Naive B cell (primary cell): Measurements from ENCODE around the gene TPT1. TPM values are rescaled to one million over a fixed set of nuclear protein-coding genes. Genes with fewer than 3 reads are reported as not detected.

Source experiments
- ATAC-seq, 2 donors: fragments of 150-1000 bp; cut with Tn5 transposase; 2 replicates each; pipeline ENCODE4 v1.10.0; 2021; ENCODE audit warnings: low read depth in 2 of 2, mild to moderate bottlenecking in 2 of 2, moderate library complexity in 2 of 2
- DNase-seq: peaks from one replicate; pipeline ENCODE4 v3.0.0; 2022
- H3K27ac Mint-ChIP-seq, 6 donors: one replicate each; pipeline ENCODE4 v1.8.0; 2020 to 2022; ENCODE audit warnings: mild to moderate bottlenecking in 6 of 6, mixed read lengths in 6 of 6, moderate library complexity in 5 of 6, inconsistent platforms in 2 of 6
- H3K27me3 Mint-ChIP-seq, 3 donors: one replicate each; pipeline ENCODE4 v1.8.0; 2021 to 2022; ENCODE audit warnings: mixed read lengths in 3 of 3, mild to moderate bottlenecking in 1 of 3
- H3K36me3 Mint-ChIP-seq, 2 donors: one replicate each; pipeline ENCODE4 v1.8.0; 2020 to 2022; ENCODE audit warnings: mixed read lengths in 2 of 2, inconsistent platforms in 1 of 2, mild to moderate bottlenecking in 1 of 2
- H3K4me1 Mint-ChIP-seq, 3 donors: one replicate each; pipeline ENCODE4 v1.8.0; 2020 to 2022; ENCODE audit warnings: mixed read lengths in 3 of 3, inconsistent platforms in 1 of 3, mild to moderate bottlenecking in 1 of 3, moderate library complexity in 1 of 3
- H3K4me3 Mint-ChIP-seq, 8 donors: one replicate each; pipeline ENCODE4 v1.8.0; 2020 to 2022; ENCODE audit warnings: mild to moderate bottlenecking in 8 of 8, mixed read lengths in 8 of 8, moderate library complexity in 8 of 8, inconsistent platforms in 2 of 8
- H3K9me3 Mint-ChIP-seq, 7 donors: one replicate each; pipeline ENCODE4 v1.8.0; 2020 to 2022; ENCODE audit warnings: mixed read lengths in 7 of 7, mild to moderate bottlenecking in 5 of 7, inconsistent platforms in 2 of 7, moderate library complexity in 1 of 7
- polyA plus RNA-seq, 6 donors: library from polyadenylated mRNA; unstranded; fragments of 300-500 nt; fragmentation: Illumina TruSeq; gene quantifications; one replicate each; pipeline ENCODE4 v1.2.3, GENCODE V29; 2021; ENCODE audit warnings: low read depth in 6 of 6

The TPT1 gene
- polyA plus RNA-seq, 6 donors from 2014 or later: 1,189 to 2,468 (median 2,211) TPM

DNA sequence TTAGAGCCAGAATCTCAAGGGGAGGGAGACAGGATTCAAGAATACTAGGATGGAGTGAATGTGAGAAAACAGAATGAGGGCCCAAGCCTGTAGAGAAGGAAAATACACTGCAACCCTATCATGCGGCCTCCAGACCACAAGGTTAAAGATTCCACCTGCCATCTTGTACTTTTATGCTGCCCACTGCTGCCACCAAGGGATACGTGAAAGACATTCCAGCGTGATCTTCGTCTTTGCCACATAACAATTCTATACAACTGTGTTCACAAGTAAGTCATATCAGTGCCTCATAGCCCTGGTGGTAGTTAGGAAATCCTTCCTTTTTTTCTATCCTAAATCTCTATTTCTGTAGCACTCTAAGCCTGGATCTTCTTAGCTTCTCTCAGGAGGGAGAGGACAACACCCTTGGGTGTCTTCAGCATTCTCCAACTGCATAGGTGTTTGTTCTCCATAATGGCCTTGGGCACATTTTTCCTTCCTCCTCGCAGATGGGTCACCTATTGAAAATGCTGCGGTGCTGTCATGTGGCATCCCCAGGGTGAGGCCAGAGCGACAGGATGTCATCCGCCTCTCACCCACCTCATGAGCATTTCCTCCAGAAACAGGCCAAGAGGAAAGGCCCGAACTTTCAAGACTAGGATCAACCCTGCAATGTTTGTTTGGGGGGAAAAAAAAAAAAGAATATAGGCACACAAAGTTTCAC lies 13.6 kb downstream of the TPT1 start:
- ATAC-seq (no peak), DNase-seq (no peak)
- H3K9me3 Mint-ChIP-seq: peaks cover 0 to 2% (median 0%) of the 10 kb centered on the region in 7 donors
- H3K36me3 Mint-ChIP-seq: no peaks in the 10 kb centered on the region
- H3K4me1 Mint-ChIP-seq: peaks cover 9 to 31% (median 20%) of the 10 kb centered on the region in 3 donors
- peak overlapping the region in 1 of 8 donors; percentile 12 for H3K4me3 Mint-ChIP-seq
- no peaks in the 10 kb centered on the region for H3K27me3 Mint-ChIP-seq
- peak overlapping the region in 1 of 6 donors; percentile 74 for H3K27ac Mint-ChIP-seq

DNA sequence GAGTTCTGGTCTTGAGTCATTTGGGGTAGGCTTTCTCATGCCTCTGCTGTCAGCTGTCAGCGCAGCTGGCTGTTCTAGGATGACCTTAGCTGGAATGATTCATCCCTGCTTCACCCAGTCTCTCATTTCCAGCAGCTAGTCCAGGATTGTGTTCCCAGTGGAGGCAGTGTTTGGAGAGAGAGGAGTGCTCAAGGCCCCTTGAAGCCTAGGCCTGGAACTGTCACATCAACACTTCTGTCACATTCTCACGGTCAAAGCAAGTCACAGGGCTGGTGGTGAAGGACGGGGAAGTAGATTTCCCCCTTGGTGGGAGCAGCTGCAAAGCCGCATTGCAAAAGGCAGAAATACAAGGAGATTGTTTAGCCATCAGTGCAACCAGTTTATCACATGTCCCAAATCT lies 15.2 kb downstream of the TPT1 start:
- DNase-seq (no peak), ATAC-seq (no peak)
- Mint-ChIP-seq H3K9me3 (peaks cover 0 to 2% (median 0%) of the 10 kb centered on the region in 7 donors), H3K4me1 (peaks cover 5 to 25% (median 16%) of the 10 kb centered on the region in 3 donors), H3K27me3 (no peaks in the 10 kb centered on the region), H3K4me3 (no peak overlapping the region), H3K36me3 (no peaks in the 10 kb centered on the region), H3K27ac (no peak overlapping the region)

DNA sequence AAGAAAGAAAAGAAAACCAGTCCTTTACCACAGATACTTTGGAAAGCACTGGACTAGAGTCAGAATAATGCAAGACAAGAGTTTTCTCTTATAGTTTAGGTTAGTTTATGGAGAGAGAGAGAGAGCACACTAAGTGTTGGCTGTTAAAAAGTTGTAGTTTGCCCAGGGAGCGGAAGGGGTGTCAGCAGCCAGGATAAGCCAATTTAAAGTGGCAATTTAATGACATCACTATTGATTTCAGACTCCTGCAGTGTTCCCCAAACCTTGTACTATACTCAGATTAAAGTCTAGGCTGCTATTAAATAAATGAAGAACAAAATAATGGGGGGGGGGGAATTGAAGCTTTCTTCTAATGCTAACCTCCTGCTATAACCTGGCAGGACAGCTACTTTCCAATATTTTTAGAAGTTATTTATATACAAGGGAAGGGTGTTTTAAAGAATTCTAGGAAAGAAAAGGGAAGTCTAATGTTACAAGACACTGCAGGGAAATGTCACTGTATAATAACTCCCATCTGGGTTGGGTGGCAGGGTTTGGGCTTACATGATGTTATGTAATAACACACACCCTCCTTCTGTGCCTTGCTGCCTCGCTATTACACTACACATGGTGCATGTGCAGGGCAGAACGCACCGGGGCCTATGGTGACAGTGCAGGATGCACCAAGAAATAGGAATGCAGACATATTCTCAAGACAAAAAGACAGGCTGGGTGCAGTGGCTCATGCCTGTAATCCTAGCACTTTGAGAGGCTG lies 19.9 kb downstream of the TPT1 start:
- ATAC-seq (no peak), DNase-seq (no peak)
- H3K27ac Mint-ChIP-seq: no peak overlapping the region
- no peaks in the 10 kb centered on the region for H3K27me3 Mint-ChIP-seq
- H3K9me3 Mint-ChIP-seq: no peaks in the 10 kb centered on the region
- no peak overlapping the region for H3K4me3 Mint-ChIP-seq
- no peaks in the 10 kb centered on the region for H3K36me3 Mint-ChIP-seq
- H3K4me1 Mint-ChIP-seq: peaks cover 7 to 10% (median 8%) of the 10 kb centered on the region in 3 donors

DNA sequence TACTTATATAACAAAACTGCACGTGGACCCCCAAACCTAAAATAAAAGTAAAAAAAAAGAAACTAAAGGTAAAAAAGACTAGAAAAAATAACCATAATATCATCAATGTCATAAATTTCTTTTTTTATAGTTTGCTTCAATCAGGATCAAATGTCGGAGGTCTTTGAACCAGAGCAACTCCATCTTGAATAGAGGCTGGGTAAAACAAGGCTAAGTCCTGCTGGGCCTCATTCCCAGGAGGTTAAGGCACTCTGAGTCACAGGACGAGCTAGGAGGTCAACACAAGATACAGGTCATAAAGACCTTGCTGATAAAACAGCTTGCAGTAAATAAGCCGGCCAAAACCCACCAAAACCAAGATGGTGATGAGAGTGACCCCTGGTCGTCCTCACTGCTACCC lies 24.0 kb downstream of the TPT1 start:
- no peak overlapping the region for H3K4me3 Mint-ChIP-seq
- no peak overlapping the region for H3K27ac Mint-ChIP-seq
- peaks cover 0 to under 1% (median 0%) of the 10 kb centered on the region in 3 donors for H3K27me3 Mint-ChIP-seq
- no peaks in the 10 kb centered on the region for H3K9me3 Mint-ChIP-seq
- H3K4me1 Mint-ChIP-seq: peaks cover 5 to 8% (median 7%) of the 10 kb centered on the region in 3 donors
- ATAC-seq: no peak
- DNase-seq: no peak
- H3K36me3 Mint-ChIP-seq: no peaks in the 10 kb centered on the region

DNA sequence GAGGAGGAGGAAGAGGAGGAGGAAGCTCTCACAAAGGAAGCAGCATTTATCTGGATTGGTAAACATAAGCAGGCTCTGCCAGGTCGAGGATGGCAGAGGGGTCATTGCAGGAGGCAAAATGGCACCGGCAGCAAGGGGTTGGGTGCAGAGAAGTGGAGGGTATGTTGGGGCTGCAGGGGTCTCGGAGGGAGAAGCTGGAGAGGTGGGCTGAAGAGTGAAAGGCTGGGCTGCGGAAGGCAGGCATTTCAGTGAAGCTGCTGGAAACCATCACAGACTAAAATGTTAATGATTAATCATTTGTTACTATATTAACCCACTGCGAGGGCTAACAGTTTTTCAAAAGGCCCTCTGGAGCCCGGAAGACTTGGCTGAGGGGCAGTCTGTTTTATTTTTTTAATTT lies 24.6 kb downstream of the TPT1 start:
- ATAC-seq: no peak
- no peak for DNase-seq
- Mint-ChIP-seq H3K36me3 (no peaks in the 10 kb centered on the region), H3K4me3 (no peak overlapping the region), H3K27ac (no peak overlapping the region), H3K9me3 (no peaks in the 10 kb centered on the region), H3K4me1 (peaks cover 8 to 11% (median 9%) of the 10 kb centered on the region in 3 donors), H3K27me3 (peaks cover 0 to 6% (median 3%) of the 10 kb centered on the region in 3 donors)

DNA sequence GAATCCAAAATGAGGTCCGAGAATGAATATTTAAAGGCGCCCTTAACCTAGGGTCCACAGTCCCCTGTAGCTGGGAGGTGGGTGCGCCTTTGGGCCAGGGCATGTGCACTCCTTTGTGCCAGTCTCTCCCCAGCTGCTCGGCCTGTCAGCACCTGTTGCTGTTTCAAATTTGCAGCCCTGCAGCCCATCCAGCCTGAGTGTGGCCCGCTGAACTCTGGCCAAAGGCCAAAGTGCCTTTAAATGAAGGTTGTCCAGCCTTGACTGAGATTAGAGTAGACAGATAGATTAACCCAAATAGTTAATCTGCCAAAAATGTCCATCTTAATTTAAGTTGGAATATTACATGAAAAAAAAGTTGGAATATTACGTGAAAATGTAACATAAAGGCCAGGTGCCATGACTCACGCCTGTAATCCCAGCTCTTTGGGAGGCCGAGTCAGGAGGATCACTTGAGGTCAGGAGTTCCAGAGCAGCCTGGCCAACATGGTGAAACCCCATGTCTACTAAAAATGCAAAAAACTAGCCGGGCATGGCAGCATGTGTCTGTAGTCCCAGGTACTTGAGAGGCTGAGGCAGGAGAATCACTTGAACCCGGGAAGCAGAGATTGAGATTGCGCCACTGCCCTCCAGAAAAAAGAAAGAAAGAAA lies 25.3 kb downstream of the TPT1 start:
- Mint-ChIP-seq H3K4me1 (peaks cover 15 to 18% (median 15%) of the 10 kb centered on the region in 3 donors), H3K27me3 (peaks cover 0 to 13% (median 10%) of the 10 kb centered on the region in 3 donors), H3K27ac (peak overlapping the region in 1 of 6 donors; percentile 53), H3K9me3 (no peaks in the 10 kb centered on the region), H3K36me3 (no peaks in the 10 kb centered on the region), H3K4me3 (peak overlapping the region in 1 of 8 donors; percentile 57)
- ATAC-seq: no peak
- DNase-seq: no peak

DNA sequence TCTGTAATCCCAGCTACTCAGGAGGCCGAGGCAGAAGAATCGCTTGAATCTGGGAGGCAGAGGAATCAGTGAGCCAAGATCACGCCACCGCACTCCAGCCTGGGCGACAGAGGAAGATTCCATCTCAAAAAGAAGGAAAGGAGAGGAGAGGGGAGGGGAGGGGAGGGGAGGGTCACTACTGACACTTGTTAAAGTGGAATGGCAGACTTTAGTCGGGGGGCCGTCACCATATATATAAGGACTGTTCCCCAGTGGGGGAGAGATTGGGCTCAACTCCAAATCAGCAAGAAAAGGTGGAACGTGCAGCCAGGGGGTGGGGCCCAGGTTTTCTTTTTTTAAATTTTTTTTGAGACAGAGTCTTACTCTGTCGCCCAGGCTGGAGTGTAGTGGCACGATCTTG lies 26.2 kb downstream of the TPT1 start:
- no peaks in the 10 kb centered on the region for H3K36me3 Mint-ChIP-seq
- H3K4me3 Mint-ChIP-seq: no peak overlapping the region
- DNase-seq: no peak
- peaks cover 0 to 18% (median 10%) of the 10 kb centered on the region in 3 donors for H3K27me3 Mint-ChIP-seq
- H3K4me1 Mint-ChIP-seq: peaks cover 15 to 16% (median 16%) of the 10 kb centered on the region in 3 donors
- ATAC-seq: no peak
- H3K9me3 Mint-ChIP-seq: no peaks in the 10 kb centered on the region
- H3K27ac Mint-ChIP-seq: peak overlapping the region in 1 of 6 donors; percentile 62

DNA sequence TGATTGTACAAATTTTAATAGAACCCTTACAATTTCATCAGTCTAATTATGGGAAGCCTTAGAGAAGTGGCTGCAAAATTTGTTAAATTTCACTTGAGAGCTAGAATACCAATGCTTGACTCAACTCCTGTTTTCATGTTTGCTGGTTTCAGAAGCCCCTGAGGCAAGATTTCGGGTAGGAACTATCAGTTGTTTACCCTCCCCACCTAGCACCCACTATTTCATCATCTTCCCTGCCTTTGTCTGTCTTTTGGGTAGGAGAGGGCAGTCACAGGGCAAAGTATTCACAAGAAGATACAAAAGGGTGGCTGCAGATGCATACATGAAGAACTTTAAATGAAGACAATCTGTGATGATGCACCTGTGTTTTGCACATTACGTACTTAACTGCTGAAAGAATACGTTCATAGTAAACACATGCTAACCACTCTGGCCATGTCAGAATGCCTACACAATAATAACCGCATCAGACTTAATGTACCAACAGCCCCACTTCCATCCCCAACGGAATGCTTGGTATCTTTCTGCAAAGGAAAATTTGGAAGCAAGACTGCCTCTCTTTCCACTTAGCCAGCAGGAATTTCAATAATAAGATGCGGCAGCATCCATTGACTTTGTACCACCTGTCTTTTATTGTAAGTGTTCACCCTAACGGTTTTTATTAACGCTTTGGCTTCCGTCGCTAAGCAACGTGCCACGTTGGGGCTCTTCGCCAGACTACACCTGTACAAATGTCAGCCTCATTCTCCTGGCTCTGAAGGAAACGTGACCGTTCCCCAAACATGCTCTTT lies 30.4 kb downstream of the TPT1 start:
- Mint-ChIP-seq H3K4me1 (peaks cover 16 to 17% (median 16%) of the 10 kb centered on the region in 3 donors), H3K36me3 (no peaks in the 10 kb centered on the region), H3K9me3 (no peaks in the 10 kb centered on the region), H3K27ac (peak overlapping the region in 3 of 6 donors; percentile 8 to 62 (median 23)), H3K4me3 (peak overlapping the region; percentile 78 to 94 (median 87)), H3K27me3 (peaks cover 0 to 31% (median 23%) of the 10 kb centered on the region in 3 donors)
- ATAC-seq: no peak
- no peak for DNase-seq

DNA sequence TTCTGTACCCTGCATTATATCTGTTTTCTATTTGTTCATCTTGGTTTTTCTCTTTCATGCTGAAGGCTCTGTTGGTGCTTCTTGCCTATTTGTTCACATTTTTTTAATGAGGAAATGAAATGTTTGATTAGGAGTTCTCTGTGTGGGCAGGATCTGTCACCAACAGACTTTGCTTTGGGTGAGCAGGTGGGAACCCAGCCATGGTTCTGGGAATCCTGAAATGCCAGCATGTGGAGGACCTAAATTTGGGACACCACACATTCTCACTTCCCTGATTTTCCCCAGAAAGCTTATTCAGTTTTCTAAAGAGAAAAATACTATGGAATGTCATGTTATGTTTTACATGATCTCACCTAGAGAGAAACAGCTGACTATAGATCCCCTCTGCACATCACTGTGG lies 34.0 kb downstream of the TPT1 start:
- H3K4me1 Mint-ChIP-seq: peaks cover 16 to 17% (median 16%) of the 10 kb centered on the region in 3 donors
- DNase-seq (no peak), ATAC-seq (no peak)
- H3K27me3 Mint-ChIP-seq: peaks cover 10 to 30% (median 28%) of the 10 kb centered on the region in 3 donors
- peak overlapping the region in 1 of 6 donors; percentile 60 for H3K27ac Mint-ChIP-seq
- no peaks in the 10 kb centered on the region for H3K36me3 Mint-ChIP-seq
- H3K4me3 Mint-ChIP-seq: no peak overlapping the region
- H3K9me3 Mint-ChIP-seq: no peaks in the 10 kb centered on the region

DNA sequence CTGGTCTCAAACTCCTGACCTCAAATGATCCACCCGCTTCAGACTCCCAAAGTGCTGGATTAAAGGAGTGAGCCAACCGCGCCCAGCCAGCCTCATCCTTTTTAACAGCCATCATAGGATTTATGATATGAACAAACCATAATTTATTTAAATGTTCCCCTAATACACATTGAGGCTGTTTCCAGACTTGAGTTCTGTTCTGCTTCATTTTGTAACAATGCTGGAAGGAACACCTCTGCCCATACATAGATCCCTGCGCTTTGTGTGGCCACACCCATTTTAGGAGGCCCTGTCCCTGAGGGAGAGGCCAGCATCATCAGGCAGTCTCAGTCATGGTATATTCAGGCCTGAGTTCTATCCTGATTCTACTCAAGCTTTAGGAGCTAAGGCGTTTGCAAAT lies 35.9 kb downstream of the TPT1 start:
- Mint-ChIP-seq H3K4me3 (no peak overlapping the region), H3K27ac (no peak overlapping the region)
- no peak for ATAC-seq

DNA sequence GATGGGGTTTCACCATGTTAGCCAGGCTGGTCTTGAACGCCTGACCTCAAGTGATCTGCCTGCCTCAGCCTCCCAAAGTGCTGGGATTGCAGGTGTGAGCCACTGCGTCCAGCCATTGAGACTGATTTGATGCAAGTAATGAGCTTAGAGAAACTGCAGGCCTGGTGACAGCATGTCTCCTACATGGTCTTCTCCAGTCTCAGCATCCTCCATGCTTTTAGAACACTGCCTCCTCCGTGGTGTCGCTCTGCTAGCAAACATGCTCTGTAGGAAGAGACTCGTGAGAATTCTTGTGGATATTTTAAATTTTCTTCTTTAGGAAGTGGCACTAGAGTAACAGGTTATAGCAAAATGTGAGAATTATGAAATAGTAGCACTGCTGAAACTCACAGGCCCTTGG lies 37.1 kb downstream of the TPT1 start:
- DNase-seq: no peak
- no peak for ATAC-seq
- no peaks in the 10 kb centered on the region for H3K4me1 Mint-ChIP-seq
- no peaks in the 10 kb centered on the region for H3K36me3 Mint-ChIP-seq
- no peaks in the 10 kb centered on the region for H3K9me3 Mint-ChIP-seq
- H3K27ac Mint-ChIP-seq: peak overlapping the region in 1 of 6 donors; percentile 81
- peaks cover 8 to 12% (median 10%) of the 10 kb centered on the region in 3 donors for H3K27me3 Mint-ChIP-seq
- no peak overlapping the region for H3K4me3 Mint-ChIP-seq

More for the DNA sequence above, 35.9 kb downstream of the TPT1 start:
- DNase-seq: no peak
- Mint-ChIP-seq H3K27me3 (peaks cover 10 to 19% (median 14%) of the 10 kb centered on the region in 3 donors), H3K9me3 (no peaks in the 10 kb centered on the region), H3K4me1 (peaks cover 0 to 7% (median 3%) of the 10 kb centered on the region in 3 donors), H3K36me3 (no peaks in the 10 kb centered on the region)

DNA sequence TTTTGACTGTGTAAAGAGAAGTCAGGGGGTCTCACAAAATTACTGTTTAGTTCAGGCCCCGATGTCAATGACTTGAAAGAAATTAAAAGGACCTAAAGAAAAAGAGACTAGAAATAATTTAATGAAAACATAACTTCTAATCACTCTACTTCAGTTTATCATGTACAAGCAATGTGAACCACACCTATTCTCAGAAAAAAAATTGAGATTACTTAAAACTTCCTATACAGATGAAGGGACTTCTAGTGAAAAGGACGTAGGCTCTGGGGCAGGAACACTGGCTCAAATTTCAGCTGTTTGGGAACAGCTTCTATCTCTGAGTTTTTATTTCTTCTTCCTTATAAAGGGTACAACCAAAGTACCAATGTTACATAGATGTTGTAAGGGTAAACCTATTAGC lies 38.0 kb downstream of the TPT1 start:
- Mint-ChIP-seq H3K4me1 (peaks cover under 1 to 7% (median 5%) of the 10 kb centered on the region in 3 donors), H3K27ac (no peak overlapping the region), H3K9me3 (no peaks in the 10 kb centered on the region), H3K27me3 (peaks cover 8 to 12% (median 10%) of the 10 kb centered on the region in 3 donors), H3K36me3 (no peaks in the 10 kb centered on the region), H3K4me3 (no peak overlapping the region)
- no peak for ATAC-seq
- no peak for DNase-seq

DNA sequence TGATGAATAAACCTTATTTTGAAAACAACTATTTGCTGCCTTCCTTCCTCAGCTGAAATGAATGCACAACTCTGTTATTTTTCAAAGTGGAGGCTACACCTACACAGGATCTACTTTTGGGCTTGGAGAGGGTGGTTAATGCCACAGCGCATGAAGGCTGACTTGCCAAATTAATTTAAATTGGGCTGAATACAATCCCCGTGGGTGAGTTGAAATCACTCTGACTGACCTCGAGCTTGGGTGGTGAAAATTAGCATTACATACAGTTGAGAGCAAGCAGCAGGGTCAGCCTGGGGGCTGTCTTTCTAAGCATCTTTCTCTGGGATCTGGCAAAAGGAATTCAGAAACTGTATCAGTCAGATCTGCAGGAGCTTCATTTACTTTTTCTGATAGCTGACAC lies 38.5 kb downstream of the TPT1 start:
- no peaks in the 10 kb centered on the region for H3K36me3 Mint-ChIP-seq
- H3K4me1 Mint-ChIP-seq: peaks cover 6 to 11% (median 10%) of the 10 kb centered on the region in 3 donors
- H3K27me3 Mint-ChIP-seq: peaks cover 8 to 12% (median 10%) of the 10 kb centered on the region in 3 donors
- H3K4me3 Mint-ChIP-seq: no peak overlapping the region
- peak overlapping the region in 1 of 6 donors; percentile 15 for H3K27ac Mint-ChIP-seq
- DNase-seq (no peak), ATAC-seq (no peak)
- H3K9me3 Mint-ChIP-seq: no peaks in the 10 kb centered on the region
